Astrocyte of the hippocampus (primary cell): Measurements from ENCODE around the gene NUP93.

Experiments used
- DNase-seq: peaks from one replicate; pipeline ENCODE4 v3.0.0; 2011; ENCODE audit warnings: low read depth, low spot score

The NUP93 gene

DNA sequence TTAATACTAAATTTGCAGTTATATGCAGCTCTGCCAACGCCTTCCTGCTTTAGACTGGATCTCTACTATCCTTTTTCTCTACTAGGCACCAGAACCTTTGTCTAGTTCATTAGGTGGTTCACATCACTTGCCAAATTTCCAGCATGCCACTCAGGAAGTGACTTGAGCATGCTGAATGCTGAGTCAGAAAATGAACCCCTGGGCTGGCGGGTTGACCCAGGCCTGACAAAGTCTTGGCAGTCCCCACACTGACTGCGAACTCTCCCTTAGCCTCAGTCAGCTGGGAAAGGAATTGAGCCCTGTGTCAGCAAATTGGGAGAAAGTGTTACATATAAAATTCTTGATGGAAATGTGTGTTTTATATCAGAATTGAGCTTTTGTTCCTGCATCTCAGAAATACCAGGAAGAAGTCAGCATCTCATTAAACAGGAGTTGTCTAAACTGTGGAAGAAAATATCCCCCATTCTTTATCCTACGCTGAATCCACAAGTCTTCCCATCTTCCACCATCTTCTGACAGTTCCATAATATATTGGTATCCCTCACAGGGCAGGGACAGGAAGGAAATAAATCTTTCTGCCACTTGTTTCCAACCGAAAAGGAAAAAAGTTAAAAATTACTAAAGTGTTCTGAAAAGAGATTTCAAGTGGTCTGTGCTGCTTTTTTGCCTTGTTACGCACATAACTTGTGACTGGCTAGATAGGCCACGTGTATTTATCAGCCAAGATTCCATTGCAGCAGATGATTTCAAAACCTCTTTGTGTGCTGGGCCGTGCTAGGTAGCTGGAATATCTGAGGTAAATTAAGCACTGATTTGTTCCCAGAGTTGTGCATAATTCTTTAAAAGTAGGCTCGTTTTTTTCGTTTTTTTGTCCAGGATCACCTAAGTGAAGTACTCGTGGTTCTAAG is 118.4 kb downstream of the NUP93 start:
- DNase-seq = peak; percentile 86

DNA sequence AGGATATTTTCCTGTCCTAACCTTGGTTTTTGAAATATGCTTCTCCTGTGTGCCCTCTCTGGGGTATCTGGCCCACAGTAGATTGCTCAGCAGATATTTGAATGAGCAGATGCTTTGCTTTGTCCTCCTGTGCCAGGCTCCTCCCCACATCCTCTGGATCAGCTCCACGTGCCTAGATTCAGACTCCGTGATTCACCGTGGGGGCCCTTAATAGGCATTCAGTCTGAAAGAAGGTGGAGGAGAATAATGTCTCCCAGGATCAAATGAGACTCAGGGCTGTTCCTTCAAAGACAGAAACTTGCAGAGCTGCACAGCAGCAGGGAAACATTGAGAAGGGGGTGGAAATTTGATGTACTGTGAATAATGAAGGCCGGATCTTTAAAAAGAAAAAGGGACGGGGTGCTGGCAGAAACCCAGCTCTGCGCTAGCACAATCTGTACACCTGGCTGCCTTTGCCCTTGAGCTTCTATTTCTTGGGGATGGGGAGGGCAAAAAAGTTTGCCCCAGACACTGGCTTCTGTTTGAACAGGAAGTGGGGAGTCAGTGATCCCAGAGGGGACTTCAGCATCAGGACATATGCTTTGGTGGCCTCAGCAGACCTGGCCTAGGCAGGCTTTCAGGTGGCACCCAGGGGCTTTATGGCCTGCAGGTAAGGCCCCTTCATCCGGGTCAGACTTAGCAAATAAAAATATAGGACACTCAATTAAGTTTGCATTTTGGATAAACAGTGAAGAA is 119.2 kb downstream of the NUP93 start:
- DNase-seq = peak; percentile 88

GRCh38 chr16:56849690-56850680 is 120.1 kb downstream of the NUP93 start:
- peak; percentile 87 for DNase-seq

DNA sequence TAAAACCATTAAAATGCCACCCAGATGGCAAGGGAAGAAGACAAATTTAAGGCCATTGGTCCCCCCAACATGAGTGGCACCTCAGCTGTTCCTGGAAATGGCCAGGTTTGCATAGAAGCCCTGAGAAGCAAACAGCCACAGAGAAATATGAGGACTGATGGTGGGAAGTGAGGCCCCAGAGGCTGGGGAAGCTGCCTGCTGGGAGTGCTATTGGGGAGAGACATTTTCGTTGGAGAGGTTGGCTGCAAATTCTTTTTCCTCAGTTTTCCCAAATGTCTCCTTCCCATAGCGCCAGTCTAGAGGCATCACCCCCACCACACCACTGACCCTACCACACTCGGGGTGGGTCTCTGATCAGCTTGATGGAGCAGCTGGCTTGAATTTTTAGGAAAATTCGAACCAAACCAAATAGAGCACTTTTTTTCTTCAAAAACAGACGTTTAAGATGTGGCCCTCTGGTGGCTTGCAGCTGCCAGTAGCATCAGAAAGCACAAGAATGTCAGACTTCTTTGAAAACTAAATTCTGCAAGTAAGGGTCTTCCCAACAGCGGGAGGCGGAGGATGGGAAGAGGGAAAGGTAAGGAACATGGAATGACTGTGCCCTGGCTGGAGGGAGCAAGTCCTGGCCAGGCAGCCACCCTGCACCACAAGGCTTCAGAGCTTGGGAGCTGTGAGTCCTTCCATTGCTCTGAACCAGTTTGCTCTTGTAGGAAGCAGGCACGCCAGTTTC is 121.9 kb downstream of the NUP93 start:
- DNase-seq = peak; percentile 58

GRCh38 chr16:56852401-56852730 is 122.4 kb downstream of the NUP93 start:
- no peak for DNase-seq

GRCh38 chr16:56852968-56853367 is 123.0 kb downstream of the NUP93 start:
- DNase-seq = no peak

DNA sequence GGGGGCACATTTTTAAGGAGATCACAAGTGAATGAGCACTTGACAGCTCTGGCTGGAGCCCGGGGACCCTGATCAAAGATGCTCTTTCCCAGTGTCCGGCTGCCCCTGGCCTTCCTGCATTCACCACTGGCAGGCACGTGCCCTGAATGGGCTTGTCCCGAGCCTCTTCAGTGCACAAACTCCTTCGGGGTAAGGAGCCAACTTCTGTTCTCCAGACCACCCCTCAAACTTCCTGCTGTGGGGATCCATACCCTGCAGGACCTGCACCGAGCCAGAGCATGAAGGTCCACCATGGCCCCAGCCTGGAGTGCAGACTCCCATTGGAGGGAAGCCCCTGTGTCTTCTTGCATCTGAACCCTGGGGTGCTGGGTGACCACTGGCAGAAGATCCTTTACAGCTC is 125.3 kb downstream of the NUP93 start:
- no peak for DNase-seq

DNA sequence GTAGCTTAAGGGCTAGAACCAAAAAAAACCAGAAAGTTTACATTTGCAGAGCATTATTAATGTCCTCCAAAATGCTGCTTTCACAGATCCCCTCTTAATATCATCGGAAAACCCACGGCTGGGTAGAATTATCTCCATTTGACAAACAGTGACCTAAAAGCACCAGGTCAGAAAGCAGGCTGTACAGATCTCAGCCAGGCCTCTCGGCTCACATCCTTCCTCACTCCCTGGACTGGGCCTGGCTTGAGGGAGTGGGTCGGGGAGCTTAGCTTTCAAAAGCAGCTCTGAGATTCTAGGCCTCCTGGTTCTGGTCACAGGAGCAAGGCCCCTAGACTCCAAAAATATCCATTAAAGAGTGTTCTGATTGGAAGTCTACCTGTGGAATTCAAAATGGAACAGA is 126.0 kb downstream of the NUP93 start:
- DNase-seq = no peak

DNA sequence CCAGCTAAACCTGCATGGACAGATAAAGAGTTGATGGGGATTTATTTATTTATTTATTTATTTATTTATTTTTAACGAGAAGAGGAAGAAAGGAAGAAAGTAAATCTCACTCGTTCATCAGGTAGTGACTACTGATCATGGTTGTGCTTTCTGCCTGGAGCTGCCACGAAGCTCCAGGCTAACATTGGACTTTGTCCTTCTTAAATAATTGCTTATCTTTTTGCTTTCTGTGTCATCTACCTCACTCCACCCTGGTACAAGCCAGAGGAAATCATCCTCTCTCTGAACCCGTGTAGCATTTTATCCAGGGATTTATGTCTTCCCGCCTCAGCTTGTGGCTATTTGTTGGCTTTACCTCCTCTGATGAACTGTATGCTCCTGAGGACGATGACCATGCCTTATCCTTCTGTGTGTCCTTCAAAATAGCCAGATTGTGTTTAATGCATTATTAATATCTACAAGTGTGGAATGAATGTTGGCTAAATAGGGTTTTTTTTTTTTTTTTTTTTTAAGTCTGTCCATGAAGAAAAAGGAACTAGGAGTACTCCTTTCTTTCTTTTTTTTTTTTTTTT is 127.0 kb downstream of the NUP93 start:
- no peak for DNase-seq

DNA sequence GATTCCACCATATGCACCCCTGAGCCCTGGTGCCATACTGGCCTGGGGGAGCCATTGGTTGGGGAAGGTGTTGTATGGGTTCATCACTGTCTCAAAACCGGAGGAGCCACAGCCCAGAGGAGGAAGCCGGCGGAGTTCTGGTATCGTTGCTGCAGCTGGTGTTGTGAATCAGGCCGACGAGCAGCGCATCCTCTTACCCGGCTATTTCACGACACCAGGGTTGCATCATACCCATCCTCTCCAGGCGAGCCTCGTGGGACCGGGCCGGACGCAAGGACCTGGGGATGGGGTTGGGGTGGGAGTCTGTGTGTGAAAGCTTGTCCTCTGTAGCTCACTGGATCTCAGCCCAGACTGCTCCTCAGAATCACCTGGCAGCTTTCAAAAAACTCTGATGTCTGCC is 128.4 kb downstream of the NUP93 start:
- DNase-seq = no peak

DNA sequence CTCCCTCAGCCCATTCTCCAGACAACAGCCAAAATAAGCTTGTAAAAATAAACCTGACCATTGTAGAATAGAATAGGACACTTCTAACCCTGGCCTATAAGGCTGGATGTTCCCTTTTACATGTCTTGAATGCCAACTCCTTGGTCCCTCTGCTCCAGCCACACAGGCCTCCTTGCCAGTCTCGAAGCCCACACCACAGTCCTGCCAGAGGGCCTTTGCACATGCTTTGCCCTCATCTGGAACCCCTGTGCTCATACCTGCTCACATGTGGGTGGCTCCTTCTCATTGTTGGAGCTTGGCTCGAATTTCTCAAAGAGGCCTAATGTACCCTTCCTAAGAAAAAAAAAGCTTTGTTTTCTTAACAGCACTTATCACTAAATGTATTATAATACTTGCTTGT is 129.7 kb downstream of the NUP93 start:
- DNase-seq = no peak

DNA sequence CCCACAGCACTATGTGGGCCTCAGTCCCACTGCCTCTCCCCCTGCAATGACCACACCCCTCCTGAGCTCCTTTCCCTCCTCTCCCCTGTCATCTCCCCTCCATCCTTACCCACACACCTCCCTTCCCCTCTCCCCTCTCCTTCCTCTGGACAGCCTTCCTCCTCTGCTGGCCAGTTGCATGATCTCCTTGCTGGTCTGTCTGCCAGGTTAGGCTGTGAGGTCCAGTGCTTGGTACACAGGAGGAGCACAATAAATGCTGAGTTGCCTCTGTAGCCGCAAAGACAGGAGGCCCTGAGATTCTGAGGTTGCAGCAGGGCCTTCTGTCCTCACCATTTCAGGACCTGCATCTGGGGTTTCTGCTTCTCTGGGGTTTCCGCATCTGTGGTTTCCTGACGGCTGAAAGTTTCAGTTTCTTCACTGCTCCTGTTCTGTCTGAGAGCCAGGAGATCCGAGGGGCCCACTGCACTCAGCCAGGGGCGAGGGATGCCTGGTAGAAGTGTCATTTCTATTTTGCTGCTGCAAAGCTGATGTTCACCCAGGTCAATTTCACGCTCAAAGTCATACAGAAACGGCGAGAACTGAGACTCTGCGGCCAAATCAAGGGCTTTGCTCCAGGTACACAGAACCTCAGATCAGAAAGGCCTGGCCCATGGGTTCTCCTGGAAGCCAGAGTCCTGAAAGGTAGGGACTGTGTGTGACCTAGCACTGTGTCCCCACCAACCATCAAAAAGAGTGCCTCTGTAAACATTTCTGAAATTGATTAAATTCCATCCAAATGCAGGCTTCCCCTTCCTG is 130.5 kb downstream of the NUP93 start:
- DNase-seq = peak; percentile 19

DNA sequence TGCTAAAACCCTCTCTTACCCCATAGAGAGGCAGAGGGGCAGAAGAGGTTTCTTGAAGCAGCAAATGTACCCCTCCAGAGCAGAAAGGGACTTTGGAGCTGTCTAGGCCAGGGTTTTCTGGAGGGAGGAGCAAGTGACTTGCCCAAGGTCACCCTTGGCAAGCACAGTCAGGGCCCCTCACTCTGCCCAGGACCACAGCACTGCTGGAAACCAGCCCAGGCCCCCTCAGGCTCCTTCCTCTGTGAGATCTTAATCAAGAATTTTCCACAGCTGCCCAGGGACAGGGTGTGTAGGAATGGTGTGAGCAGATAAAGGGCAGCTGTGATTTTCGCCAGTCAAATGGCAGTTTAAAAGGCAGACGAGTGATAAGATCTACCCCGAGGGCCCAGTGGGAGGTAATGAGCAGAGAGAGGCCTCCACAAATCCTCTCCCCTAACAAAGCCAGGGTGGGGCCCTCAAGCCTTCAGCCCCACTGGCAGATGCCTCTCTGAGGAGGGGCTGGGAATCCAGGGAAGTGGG is 131.2 kb downstream of the NUP93 start:
- DNase-seq = peak; percentile 29

DNA sequence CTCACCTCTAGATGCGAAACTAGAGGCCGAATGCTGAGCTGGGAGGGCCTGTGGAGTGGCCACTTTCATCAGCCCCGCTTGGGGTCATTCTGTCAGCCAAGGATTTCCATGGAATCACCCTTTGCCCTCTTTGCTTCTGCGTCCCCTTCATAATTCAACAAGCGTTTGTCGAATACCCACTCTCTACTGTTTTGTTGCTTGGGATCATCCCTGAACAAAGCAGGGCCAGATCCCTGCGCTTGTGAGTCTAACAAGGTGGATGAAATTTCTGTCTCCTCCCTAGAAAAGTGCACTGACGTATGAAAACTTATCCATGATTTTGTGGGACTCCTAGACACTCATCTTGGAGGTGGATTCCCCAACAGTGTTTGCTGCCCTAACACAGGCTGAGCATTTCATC is 131.8 kb downstream of the NUP93 start:
- DNase-seq = no peak

DNA sequence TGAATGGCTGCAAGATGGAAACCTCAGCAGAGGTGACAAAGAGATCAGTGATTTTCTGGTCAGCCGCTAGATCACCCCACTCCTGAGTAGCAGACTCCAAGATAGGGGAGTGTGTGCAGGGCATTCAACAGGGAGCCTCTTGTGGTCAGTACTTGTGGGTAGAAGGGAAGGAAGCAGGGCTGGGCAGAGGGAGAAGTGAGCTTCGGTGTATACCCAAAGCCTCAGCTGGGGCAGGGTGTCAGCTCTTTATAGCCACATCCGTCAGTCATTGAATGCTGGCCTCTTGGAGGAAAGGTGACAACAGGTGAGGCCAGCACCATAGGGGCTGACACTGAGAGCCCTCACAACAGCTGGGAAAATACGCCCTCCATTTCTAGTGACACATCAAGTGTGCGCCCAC is 132.8 kb downstream of the NUP93 start:
- DNase-seq = no peak

DNA sequence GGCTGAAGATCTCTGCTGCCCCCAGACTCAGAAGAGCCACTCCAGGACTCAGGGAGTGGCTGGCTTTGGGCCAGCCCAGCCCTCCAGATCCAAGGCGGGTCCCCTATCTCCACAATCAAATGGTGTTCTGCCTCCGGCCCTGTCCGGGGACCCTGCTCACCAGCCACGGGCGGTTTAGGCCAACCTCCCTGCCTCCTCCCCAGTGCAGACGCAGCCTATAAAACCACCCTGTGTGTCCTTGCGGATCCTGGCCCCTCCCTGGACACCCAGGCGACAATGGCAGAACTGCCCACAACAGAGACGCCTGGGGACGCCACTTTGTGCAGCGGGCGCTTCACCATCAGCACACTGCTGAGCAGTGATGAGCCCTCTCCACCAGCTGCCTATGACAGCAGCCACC is 135.0 kb downstream of the NUP93 start, which contains the start of gene SLC12A3:
SLC12A3 (plus strand) TSS at position 248 of the 400 bp plus-strand sequence; CDS start at position 277, 29 bp downstream.
- no peak for DNase-seq

DNA sequence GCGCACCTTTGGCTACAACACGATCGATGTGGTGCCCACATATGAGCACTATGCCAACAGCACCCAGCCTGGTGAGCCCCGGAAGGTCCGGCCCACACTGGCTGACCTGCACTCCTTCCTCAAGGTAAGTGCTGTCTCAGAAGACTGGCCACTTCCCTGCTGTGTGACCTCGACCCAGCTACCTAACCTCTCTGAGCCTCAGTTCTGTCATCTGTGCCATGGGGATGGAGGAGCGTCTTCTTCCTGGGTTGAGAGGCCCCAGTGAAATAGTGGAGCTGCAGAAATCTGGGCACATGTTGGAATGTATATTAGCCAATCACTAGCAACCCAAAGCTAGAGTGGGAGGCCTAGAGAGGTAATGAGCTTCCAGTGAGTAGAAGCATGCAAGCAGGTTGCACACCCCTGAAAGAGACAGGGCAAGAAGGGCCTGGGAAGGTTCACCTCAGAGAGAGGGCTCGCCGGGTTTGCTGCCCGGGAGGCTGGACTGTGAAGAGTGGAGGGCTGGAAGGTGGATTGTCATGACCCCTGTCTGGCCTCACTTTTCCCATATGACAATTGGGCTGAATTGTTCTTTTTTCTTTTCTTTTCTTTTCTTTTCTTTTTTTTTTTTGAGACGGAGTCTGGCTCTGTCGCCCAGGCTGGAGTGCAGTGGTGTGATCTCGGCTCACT is 135.6 kb downstream of the NUP93 start:
- DNase-seq = no peak

DNA sequence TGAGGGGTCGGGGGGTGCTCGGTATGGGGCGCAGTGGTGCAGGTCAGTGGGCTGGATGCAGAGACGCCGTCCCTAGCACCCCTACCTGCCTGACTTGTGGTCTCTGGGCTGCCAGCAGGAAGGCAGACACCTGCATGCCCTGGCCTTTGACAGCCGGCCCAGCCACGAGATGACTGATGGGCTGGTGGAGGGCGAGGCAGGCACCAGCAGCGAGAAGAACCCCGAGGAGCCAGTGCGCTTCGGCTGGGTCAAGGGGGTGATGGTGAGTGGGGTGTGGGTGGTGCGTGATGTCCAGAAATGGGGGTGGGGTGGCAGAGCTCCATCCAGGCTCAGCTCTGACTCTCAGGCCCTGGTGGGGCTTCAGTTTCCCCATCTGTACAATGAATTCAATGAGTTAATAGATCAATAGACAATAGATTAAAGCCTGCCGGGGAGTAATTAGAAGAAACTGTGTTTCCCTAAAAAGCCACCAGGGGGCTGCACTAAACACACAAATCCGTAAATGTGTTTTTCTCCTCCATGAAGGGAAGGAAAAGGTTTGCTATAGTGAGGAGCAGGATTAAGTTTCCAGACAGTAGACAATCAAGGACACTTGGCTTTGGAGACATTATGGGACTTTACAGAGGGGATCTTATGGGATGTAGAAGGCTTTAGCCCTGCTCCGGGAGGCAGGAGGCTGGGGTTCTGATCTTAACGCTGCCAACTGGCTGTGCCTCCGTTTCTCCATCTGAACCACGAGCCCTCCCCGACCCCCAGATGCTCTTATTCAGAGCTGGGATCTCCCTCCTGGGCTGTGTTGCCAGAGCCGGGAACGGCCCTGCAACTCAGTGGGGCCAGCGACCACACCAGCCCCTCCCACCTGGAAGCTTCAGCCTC is 137.3 kb downstream of the NUP93 start:
- peak; percentile 71 for DNase-seq
